Epithelial cell of umbilical artery (primary cell): Measurements from ENCODE around the gene UBL5. TPM values are rescaled to one million over a fixed set of nuclear protein-coding genes. Genes with fewer than 3 reads are reported as not detected.

ENCODE experiments used
- total RNA-seq: library from RNA; depleted of rRNA; stranded (reverse); fragments of >200 nt; gene quantifications from 2 replicates; pipeline ENCODE4 v1.2.3, GENCODE V29; 2014

Gene UBL5
- total RNA-seq, result 258 and 446 TPM in 2 replicates

GRCh38 chr19:9827289-9828238 lies at the start of gene UBL5:
Gene UBL5 (plus strand): TSS chr19:9827918. CDS start chr19:9828338, 420 bp downstream.

DNA sequence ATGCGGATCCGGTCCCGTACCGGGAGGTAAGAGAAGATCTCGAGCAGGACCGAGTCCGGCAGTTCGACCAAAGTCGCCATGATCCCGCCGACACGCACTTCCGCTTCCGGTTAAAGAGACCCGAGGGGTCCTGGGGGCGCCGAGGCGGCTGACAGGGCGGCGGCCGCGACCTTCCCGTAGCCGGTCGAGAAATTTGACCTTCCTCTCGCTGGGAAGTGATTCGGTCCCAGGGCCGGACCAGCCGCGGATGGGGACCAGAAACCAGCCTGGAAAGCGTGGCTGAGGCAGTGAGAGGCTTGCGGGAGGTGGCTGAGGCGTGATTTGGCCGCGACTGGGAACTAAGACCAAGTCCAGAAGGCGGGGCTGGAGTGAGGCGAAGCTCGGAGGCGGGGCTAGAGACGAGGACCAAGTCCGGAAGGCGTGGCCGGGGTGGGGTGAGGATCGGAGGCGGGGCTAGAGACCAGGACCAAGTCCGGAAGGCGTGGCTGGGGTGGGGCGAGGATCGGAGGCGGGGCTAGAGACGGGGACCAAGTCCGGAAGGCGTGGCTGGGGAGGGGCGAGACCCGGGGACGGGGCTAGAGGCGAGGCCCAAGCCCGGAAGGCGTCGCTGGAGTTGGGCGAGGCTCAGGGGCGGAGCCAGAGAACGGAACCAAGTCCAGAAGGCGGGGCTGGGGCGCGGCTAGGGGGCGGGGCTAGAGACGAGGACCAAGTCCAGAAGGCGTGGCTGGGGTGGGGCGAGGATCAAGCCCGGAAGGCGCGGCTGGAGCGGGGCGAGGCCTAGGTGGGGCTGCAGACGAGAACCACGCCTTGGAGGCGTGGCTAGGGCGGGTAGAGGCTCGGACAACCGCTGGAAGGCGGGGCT lies 8.8 kb upstream of the UBL5 start, which contains the start of gene FBXL12:
Gene FBXL12, minus strand, starts transcription at position 346 of the 862 bp plus-strand sequence. Its CDS starts 266 bp downstream, at position 80.

DNA sequence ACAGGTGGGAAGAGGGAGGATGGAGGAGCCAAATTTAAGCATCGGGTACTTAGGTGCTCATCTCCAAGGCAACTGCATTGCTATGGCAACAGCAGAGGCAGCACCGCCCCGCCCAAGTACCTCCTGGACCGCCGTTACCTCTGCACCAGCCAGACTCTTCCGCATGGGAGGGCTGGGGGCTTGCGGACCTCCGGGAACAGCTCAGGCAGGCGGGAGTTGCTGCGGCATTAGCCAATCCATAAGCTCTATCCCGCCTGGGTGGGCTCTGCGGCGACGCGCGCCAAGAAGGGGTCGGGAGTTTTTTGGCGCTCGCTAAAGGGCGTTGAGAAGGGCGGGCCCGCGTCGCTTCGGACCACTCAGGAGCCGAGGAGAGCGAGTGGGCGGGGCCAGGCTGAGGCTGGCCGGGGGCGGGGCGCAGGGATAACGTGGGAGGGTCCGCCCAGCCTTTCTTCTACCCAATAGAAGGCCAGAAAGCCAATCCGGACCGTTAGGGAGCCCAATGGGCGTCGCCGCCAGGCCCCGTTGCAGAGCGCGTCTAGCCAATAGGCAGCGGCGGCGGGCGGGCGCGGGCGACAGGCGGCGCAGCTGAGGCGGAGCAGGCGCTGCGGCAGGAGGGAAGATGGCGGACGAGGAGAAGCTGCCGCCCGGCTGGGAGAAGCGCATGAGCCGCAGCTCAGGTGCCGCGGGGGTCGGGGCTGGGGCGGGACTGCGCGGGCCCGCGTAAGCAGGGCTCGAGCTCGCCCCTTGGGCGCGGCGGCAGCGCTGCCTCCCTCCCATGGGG lies 7.2 kb downstream of the UBL5 start, which contains the start of gene PIN1:
Gene PIN1, plus strand, starts transcription at position 593 of the 781 bp plus-strand sequence. Its CDS starts 27 bp downstream, at position 620.

Other genes with a start within 250 kb of the UBL5 start
- 35.4 and 45.9 TPM in 2 replicates for gene ZNF121, start 243.4 kb upstream of the UBL5 start, total RNA-seq
- gene ZNF561, start 206.7 kb upstream of the UBL5 start, total RNA-seq, result 37.4 and 39.4 TPM in 2 replicates
- gene ZNF562, start 152.8 kb upstream of the UBL5 start, total RNA-seq, result 19.8 and 35.0 TPM in 2 replicates
- 2.6 and 5.3 TPM in 2 replicates for gene ZNF846, start 59.2 kb upstream of the UBL5 start, total RNA-seq
- gene FBXL12, start 8.8 kb upstream of the UBL5 start, total RNA-seq, result 7.1 and 10.4 TPM in 2 replicates
- gene PIN1, start 7.4 kb downstream of the UBL5 start, total RNA-seq, result 114 and 128 TPM in 2 replicates
- gene OLFM2, start 108.6 kb downstream of the UBL5 start, total RNA-seq, result 0.46 and 5.2 TPM in 2 replicates
- gene COL5A3, start 182.6 kb downstream of the UBL5 start, total RNA-seq, result under 0.01 TPM in 2 replicates
- not detected in 2 replicates for gene RDH8, start 185.6 kb downstream of the UBL5 start, total RNA-seq